HL-60 (cell line): ENCODE results near the gene DYNC1H1.

Experiments used
- CTCF ChIP-seq: IDR thresholded peaks from one replicate; pipeline ENCODE4 v1.5.1; 2011; ENCODE audit warnings: low read length, control low read depth, inconsistent platforms; ENCODE audit not compliant: insufficient read depth
- GABPA ChIP-seq: IDR thresholded peaks from 2 replicates; pipeline ENCODE4 v1.6.1; 2012; ENCODE audit warnings: low read depth
- POLR2AphosphoS5 ChIP-seq: IDR thresholded peaks from 2 replicates; pipeline ENCODE4 v1.6.1; 2012; ENCODE audit warnings: low read depth
- REST ChIP-seq: IDR thresholded peaks from 2 replicates; pipeline ENCODE4 v1.6.1; 2012; ENCODE audit warnings: low read depth; ENCODE audit not compliant: insufficient replicate concordance

GRCh38 chr14:101950516-101951215 lies 13.7 kb upstream of the DYNC1H1 start:
- TF ChIP-seq CTCF (no peak), REST (no peak), GABPA (no peak), POLR2AphosphoS5 (no peak)
